NK-92 treated with Interleukin-12 subunit alpha and Interleukin-12 subunit beta, amount 100 ng/mL, for 24 hours (cell line): ENCODE data around the gene MICOS13.
A peak's percentile ranks its signal among the peaks of the same experiment; 100 is the strongest.
"Not testable (repeated sequence)": the region's sequence is repeated elsewhere in the genome, so short reads cannot be mapped to it uniquely, and the experiment has no call there.

ENCODE experiments used
- DNase-seq: peaks from one replicate; lab custom pipeline; 2025; lab: John Stamatoyannopoulos, UW

The MICOS13 gene

GRCh38 chr19:5700455-5701092 lies 20.3 kb upstream of the MICOS13 start:
- no peak for DNase-seq

GRCh38 chr19:5698635-5699422 lies 18.5 kb upstream of the MICOS13 start:
- no peak for DNase-seq

DNA sequence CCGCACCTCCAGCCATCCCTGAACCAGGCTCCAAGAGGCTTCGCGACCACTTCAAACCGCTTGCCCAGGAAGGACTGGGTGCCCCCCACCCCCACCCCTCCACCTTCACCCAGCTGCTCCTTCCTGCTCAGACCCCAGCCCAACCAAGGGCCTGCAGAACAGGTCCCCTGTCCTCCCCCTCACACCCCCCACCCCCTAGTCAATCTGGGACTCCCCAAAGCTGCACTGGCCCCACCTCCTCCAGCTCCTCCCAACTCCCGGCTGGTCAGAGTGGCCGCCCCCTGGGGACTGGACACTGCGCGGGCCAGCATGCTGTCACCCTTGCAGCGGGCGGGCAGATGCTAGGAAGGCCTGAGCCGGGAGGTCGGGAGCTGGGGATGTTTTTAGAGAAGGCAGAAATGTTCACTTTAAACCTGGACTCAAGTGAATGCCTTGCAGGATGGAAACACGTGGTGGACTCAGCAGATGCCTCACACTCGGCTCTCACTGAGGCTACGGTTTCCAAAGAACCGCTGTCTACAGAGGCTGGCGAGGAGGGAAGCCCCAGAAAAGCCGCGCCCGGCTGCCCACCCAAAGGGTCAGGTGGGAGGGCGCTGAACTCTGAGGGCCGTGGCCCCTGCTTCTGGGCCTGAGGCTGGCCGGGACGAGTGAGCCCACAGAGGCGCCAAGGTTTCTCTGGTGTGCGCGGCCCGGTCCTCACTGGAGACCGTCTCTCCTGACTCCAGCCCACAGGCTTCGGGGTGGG lies 17.7 kb upstream of the MICOS13 start:
- no peak for DNase-seq

GRCh38 chr19:5697022-5697889 lies 16.9 kb upstream of the MICOS13 start:
- DNase-seq, result no peak

DNA sequence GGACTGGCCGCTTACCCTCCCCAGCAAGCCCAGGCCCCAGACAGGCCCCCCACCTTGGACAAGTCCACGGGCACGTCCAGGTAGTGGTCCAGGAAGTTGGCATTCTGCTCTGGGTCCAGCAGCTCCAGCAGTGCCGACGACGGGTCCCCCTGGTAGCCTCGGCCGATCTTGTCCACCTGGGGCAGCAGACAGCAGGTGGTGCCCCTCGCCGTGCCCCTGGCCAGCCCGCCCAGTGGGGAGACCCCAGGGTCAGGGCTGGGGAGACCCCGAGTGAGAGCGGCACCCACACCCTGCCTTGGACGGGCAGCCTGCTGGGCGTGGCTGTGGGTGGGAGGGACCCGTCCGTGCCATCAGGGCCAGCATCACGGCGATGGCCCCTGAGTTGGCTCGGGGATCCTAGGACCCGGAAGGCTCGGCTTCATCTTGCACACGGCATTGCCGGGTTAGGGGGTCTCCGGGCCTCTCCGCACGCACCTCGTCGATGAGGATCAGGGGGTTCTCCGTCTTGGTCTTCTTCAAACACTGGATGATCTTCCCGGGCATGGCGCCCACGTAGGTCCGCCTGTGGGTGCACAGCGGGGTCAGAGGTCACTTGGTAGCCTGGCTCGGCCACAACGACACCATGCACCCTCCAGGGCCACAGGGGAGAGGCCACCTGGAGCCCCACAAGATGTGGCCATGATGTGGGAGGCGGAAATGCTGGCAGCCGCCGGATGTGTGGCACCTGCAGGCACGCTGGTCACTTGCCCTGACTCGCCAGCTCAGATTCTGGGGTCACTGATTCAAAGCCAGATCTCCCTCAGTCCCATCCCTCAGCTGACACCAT lies 16.1 kb upstream of the MICOS13 start:
- DNase-seq, result no peak

- no peak for DNase-seq
Observed at GRCh38 chr19:5695649-5696195, 15.4 kb upstream of the MICOS13 start.

- no peak for DNase-seq
Observed at GRCh38 chr19:5694956-5695648, 14.8 kb upstream of the MICOS13 start.

- no peak for DNase-seq
Observed at GRCh38 chr19:5694167-5694955, 14.0 kb upstream of the MICOS13 start.

DNA sequence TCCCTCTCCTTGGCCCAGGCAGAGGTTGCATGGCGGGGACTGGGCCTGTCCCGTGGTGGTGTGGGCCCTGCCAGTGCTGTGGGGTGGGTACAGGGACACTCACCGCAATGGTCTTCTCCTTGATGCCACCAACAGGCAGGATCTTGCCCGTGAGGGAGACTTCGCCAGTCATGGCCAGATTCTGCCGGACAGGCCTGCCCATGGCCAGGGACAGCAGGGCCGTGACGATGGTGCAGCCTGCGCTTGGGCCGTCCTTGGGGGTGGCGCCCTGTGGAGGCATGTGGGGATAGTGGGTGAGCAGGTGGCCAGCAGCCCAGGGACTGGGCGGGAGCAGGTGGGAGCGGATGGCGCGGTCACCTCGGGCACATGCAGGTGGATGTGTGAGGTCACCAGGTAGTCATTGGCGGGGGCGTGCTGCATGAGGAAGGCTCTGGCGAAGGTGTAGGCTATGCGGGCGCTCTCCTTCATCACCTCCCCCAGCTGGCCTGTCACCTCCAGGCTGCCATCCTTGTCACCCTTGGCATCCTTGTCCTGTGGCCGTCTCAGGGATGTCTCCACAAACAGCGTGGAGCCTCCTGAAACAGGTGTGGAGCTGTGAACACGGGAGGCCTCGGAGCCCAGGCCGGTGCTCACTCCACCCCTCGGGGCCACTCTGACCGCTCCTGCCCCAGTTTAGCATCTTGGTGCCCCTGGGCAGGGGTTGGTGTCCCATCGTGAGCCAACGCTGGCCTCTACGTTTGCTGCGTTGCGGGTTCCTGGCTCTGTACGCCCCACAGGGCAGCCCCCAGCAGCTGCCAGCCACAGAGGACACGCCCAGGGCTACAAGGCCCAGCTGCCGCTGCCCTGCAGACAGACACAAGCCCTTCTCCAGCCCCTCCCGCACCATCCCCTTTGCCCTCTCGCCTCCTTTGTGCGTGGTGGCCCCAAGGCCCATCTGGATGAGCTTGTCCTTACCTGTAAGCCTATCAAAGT lies 13.2 kb upstream of the MICOS13 start:
- DNase-seq, result no peak

DNA sequence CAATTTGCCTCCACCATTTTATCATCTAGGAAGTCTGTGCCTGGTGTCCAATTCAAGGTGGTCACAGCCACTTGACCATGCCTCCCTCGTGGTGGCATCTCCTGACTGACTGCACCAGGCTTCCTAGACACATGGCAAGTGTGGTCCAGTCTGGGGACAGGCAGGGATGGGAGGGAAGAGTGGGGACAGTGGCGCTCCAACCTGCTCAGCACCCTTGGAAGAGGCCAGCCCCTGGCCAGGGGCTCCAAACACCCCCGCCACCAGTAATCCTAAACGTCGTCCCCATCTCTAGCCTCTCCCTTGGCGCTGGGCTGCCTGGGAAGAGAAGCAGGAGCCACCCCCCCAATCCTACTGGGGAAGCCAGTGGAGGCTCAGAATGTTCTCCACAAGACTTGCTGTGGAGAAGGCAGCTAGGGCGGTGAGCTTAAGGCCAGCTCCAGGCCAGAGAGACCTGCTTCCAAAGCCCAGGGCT lies 12.4 kb upstream of the MICOS13 start:
- DNase-seq, result no peak

- no peak for DNase-seq
Observed at GRCh38 chr19:5691822-5692722, 11.8 kb upstream of the MICOS13 start.

DNA sequence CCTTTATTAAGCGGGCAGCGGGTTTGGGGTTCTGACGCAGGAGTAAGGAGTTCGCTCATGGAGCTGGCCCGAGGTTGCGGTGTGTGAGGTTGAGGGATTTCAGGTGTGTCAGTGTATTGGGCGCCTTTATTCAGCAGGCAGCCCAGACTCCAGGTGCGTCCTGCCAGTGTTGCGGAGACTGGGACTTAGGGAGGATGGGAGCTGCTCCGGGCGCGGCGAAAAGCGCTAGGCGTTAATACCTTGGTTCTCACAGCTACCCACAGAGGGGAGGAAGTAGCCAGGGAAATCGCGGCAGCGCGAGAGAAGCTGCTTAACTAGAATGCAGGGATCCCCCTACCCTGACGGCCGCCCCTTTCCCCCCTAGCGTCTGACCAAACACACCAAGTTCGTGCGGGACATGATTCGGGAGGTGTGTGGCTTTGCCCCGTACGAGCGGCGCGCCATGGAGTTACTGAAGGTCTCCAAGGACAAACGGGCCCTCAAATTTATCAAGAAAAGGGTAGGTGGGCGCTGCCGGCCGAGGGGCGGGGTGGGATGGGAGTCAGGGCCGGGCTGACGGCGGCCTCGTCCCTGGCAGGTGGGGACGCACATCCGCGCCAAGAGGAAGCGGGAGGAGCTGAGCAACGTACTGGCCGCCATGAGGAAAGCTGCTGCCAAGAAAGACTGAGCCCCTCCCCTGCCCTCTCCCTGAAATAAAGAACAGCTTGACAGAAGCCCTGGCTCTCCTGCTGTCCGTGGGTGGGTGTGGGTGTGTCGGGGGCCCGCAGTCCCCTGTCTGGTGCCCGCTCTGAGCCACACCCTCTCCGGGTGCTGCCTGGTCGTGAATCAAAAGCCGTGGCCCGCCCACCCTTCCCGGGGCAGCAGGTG lies 10.9 kb upstream of the MICOS13 start:
- no peak for DNase-seq

DNA sequence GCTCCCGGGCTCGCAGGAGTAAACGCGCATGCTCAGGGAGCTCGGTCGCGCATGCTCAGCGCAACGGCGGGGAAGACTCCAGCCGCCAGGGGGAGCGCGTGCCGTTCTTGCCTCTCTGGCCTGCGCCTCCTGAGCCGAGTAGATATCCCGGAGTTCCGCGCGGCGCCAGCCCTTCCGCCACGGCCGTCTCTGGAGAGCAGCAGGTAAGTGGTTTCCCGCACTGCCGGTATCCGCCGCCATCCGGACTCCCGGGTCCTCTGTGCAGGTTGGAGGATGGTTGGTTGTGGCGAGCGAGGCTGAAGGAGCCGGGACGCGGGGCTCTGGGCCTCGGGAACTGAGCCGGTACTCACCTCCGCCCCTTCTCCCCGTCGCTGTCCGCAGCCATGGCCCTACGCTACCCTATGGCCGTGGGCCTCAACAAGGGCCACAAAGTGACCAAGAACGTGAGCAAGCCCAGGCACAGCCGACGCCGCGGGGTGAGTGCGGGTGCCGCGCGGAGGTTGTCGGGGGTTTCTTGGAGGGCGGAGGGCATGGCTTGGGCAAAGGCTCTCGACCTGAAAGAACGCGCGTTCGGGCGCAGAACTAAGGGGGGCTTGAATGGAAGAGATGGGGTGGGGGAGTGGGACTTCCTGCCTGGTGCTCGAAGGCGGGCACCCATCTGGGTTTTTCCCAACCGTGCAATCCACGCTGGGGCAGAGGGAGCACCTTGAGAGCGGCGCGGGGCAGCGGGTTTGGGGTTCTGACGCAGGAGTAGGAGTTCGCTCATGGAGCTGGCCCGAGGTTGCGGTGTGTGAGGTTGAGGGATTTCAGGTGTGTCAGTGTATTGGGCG lies 10.0 kb upstream of the MICOS13 start, which contains the start of gene RPL36:
TSS of gene RPL36 (plus strand) at position 171 of the 830 bp plus-strand sequence. CDS start at position 384, 213 bp downstream.
- peak; percentile 97 for DNase-seq

- DNase-seq, result not testable (repeated sequence)
Observed at GRCh38 chr19:5688262-5688881, 8.1 kb upstream of the MICOS13 start.
